ENCODE measurements around the gene MACROD2.

DNA sequence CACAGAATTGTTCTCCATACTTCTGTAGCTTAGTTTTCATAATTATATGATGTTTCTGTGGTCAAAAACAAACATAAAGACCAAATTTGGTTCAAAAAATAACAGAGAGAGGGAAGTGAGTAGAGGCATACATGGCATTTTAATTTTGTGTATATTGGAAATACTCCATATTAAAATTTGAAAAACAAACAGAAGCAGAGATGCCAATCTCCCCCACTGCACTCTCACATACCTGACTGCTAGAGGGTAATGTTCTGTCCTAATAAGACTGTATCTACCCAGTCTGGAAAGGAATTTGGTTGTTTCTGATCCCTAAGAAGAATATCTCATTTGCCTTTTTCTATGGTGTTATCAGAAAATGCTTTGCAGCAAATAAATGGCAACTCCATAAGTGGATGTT, 1301.1 kb downstream of the MACROD2 start:
- TF ChIP-seq, protein P1, sequence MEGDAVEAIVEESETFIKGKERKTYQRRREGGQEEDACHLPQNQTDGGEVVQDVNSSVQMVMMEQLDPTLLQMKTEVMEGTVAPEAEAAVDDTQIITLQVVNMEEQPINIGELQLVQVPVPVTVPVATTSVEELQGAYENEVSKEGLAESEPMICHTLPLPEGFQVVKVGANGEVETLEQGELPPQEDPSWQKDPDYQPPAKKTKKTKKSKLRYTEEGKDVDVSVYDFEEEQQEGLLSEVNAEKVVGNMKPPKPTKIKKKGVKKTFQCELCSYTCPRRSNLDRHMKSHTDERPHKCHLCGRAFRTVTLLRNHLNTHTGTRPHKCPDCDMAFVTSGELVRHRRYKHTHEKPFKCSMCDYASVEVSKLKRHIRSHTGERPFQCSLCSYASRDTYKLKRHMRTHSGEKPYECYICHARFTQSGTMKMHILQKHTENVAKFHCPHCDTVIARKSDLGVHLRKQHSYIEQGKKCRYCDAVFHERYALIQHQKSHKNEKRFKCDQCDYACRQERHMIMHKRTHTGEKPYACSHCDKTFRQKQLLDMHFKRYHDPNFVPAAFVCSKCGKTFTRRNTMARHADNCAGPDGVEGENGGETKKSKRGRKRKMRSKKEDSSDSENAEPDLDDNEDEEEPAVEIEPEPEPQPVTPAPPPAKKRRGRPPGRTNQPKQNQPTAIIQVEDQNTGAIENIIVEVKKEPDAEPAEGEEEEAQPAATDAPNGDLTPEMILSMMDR (conservative IDR thresholded peaks at IDR 0.05) = no peak
- no peak for TF ChIP-seq ZFX (IDR thresholded peaks at IDR 0.05)
